Left ventricle myocardium superior (tissue), 1 donor: ENCODE measurements around the gene RABGAP1. TPM values are rescaled to one million over a fixed set of nuclear protein-coding genes. Genes with fewer than 3 reads are reported as not detected.
A peak's percentile ranks its signal among the peaks of the same experiment; 100 is the strongest.

Experiments
- ATAC-seq: fragments of 200-7000 bp; cut with Tn5 transposase; one replicate; pipeline ENCODE4 v1.9.1; 2020; ENCODE audit warnings: mild to moderate bottlenecking, moderate library complexity
- DNase-seq: peaks from one replicate; pipeline ENCODE4 v3.0.0-alpha.2; 2020
- intact Hi-C: fragments of 100-400 bp; cut with micrococcal nuclease; formaldehyde crosslinking; loops from one replicate; pipeline ENCODE4 v1.11.0; 2022
- total RNA-seq: library from RNA; stranded (reverse); fragmentation: NEBNext Ultra II Directional; extraction: Animal tissue kit (Norgen Biotek cat#: 25700); gene quantifications from one replicate; pipeline ENCODE4 v1.2.1, GENCODE V29; 2021
- donor health status: DM: no; HTN: yes; CAD: no; lungs with severe emphysema.

The RABGAP1 gene
- total RNA-seq, 1 donor from 2014 or later: 47.4 TPM

DNA sequence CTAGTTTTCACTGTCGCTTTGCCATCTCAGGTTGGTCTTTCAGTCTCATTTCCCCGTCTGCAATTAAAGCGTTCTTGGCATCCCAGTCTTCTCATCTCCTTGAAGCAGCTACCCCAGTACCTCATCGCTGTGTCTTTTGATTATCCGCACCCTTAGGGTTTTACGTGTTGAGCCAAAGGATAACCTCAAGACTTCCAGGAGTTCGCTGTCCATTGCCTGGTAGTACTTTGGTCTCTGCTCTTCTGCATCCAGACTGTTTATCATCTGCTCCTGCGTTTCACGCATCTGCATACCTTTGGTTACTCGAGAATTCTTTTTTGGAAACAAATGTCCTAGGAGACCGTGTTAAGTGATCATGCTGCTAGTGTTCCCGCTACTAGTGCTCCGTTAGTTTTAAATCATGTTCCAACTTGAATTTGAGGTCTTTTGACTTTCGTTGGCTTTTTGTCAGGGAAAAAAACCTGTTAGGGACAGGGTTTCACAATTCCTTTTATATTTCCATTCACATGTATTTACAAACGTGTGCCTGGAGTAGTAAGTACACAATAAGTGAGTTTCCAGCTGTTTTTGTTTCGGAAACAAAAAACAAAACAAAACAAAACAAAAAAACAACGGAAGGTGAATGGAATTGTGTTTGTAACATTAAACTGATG lies 888 bp downstream of the RABGAP1 start:
- peak; percentile 9 for ATAC-seq
- intact Hi-C loops: no loop called here
- DNase-seq: no peak

- no peak for ATAC-seq
- intact Hi-C loops: no loop called here
- DNase-seq: no peak
These were observed 4.4 kb downstream of the RABGAP1 start for GRCh38 chr9:122944960-122945888.

DNA sequence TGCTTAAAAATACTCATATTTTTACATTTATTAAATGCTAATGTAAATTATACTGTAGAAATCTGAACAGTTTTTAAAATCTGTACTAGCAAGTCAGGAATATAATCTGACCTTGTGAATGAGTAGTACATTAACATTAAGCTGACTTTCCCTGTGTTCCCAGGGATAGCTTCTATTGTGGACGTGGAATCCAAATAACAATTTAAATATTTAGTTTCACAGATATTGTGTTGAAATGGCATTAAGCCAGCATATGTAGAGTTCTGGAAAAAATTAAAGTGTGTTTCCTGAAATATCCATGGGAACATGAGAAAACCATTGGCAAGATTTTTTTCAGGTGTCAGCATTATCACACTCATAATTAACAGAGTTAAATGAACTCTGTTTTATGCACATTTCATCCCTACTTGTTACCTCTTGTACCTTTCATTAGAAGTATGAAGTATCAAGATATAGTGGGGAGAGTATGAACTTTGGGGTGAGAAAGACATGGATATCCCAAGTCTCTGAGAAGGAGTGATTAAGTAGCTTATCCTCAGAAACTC lies 5.7 kb downstream of the RABGAP1 start:
- no peak for ATAC-seq
- intact Hi-C loops: no loop called here
- DNase-seq: no peak

GRCh38 chr9:122948313-122948712 lies 7.5 kb downstream of the RABGAP1 start:
- ATAC-seq: no peak
- DNase-seq: no peak

DNA sequence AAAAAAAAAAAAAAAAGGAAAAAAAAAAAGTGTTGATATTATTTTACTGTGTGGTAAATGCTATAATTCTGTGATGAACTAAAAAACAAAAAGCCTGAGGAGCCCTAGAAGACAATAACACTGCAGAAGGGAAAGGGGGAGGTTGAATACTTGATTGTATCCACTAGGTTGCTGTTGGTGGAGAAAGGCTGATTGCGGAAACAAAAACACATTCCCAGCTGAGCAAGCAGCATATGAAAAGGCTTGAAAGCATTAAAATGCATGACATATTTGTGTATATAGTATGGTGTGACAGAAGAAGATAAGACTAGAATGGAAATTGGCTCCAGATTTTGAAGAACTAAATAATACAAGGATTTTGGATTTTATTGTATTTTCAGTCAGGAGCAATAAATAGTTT lies 8.9 kb downstream of the RABGAP1 start:
- DNase-seq: no peak
- intact Hi-C loops: no loop called here
- ATAC-seq: no peak

More at GRCh38 chr9:122948313-122948712, 7.5 kb downstream of the RABGAP1 start:
- intact Hi-C loops: no loop called here

- ATAC-seq (no peak), DNase-seq (no peak)
- intact Hi-C loops: no loop called here
These were observed 9.4 kb downstream of the RABGAP1 start for GRCh38 chr9:122950263-122950662.

- ATAC-seq: peak; percentile 53
- intact Hi-C loops: no loop called here
- no peak for DNase-seq
These were observed 10.2 kb downstream of the RABGAP1 start for GRCh38 chr9:122951056-122951455.

- no peak for ATAC-seq
- intact Hi-C loops: no loop called here
- no peak for DNase-seq
These were observed 13.5 kb downstream of the RABGAP1 start for GRCh38 chr9:122954253-122954691.

DNA sequence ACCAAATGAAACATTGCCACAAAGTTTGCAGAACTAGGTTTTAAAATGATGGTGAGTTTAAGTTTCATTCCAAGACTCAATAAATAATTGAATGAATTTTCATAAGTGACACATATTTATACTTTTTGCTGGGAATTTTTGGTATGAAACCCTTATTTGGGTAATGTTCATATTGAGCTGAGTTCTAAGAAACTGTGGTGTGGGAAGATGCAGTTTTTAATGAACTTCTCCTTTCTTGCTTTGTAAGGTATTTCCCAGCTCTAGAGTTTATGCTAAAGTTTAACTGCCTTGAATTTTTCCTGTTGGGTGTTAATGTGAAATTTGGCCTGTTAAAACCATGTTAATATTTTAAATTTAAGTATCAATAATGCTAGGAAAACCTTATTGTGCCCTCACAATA lies 15.1 kb downstream of the RABGAP1 start:
- DNase-seq (no peak), ATAC-seq (no peak)
- intact Hi-C loops: no loop called here

DNA sequence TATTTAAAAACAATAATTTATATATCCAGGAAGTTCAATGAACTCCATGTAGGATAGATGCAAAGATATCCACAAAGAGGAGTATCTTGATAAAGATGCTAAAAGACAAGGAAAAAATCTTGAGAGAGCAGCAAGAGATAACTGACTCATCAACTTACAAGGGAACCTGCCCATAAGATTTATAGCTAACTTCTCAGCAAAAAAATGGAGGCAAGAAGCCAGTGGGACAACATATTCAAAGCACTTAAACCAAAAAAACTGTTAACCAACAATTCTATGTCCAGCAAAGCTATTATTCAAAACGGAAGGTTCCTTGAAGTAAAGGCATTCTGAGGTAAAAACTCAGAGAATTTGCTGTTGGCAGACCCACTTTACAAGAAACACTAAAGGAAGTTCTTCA lies 20.3 kb downstream of the RABGAP1 start:
- ATAC-seq (no peak), DNase-seq (no peak)
- intact Hi-C loops: no loop called here

GRCh38 chr9:122975196-122975595 lies 34.4 kb downstream of the RABGAP1 start:
- ATAC-seq: no peak
- DNase-seq: no peak
- intact Hi-C loops: no loop called here

DNA sequence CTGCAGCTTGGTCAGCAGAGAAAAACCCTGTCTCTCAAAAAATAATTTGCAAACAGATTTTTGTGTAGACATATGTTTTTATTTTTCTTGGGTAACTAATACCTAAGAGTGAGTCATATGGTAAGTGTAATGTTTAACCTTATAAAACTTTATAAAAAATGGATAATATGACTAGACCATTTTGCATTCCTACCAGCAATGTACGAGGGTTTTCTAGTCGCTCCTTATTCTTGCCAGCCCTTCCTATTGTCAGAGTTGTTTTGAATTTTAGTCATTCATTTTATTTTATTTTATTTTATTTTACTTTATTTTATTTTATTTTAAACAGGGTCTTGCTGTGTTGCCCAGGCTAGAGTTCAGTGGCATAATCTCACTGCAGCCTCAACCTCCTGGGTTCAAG lies 37.8 kb downstream of the RABGAP1 start:
- ATAC-seq (no peak), DNase-seq (no peak)
- intact Hi-C loops: no loop called here

- DNase-seq (no peak), ATAC-seq (no peak)
- intact Hi-C loops: no loop called here
These were observed 45.2 kb downstream of the RABGAP1 start for GRCh38 chr9:122986010-122986409.

- no peak for ATAC-seq
- no peak for DNase-seq
- intact Hi-C loops: no loop called here
These were observed 47.3 kb downstream of the RABGAP1 start for GRCh38 chr9:122988141-122988540.

DNA sequence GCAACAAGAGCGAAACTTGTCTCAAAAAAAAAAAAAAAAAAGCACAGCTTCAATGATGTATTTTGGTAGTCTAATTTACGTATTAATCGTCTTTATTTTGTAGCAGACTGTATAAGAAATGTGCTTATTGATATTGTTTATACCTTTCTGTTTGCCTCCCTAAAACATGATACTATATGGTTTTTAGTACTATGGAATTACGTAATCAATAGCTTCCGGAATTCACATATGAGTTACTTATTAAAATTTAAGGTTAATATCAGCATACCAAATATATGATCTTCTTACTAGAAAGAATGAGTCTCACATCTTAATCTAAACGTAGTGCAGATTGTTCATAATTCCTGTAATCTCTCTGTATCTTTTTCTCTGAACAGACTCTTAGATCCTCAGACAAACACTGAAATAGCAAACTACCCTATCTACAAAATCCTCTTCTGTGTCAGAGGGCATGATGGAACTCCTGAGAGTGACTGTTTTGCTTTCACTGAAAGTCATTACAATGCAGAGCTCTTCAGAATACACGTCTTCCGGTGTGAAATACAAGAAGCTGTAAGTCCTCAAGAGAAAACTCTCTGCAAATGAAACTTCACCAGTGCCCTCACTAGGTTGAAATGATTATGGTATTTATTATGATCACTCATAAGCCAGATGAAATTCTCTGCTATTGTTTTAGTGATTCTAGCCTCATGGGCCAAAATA lies 48.3 kb downstream of the RABGAP1 start:
- ATAC-seq: no peak
- DNase-seq: no peak
- intact Hi-C loops: no loop called here

DNA sequence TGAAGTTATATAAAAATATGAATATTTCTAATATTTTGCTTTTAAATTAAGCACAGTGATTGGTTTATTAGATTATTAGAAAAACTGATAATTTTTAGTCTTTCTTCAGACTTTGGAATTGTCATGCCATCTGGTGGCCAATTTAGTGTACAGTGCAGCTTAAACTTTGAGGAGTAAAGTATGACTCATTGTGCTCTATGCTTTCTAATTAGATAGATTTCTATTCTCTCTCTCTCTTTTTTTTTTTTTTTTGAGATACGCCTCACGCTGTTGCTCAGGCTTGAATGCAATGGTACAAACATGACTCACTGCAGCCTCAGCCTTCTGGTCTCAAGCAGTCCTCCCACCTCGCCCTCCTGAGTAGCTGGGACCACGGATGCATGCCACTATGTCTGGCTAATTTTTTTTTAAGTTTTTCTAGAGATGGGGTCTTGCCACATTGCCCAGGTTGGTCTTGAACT lies 50.6 kb downstream of the RABGAP1 start:
- intact Hi-C loops: no loop called here
- no peak for DNase-seq
- peak; percentile 41 for ATAC-seq

GRCh38 chr9:122996586-122996985 lies 55.8 kb downstream of the RABGAP1 start:
- DNase-seq (no peak), ATAC-seq (no peak)
- intact Hi-C loops: no loop called here

GRCh38 chr9:122998448-122998847 lies 57.6 kb downstream of the RABGAP1 start:
- no peak for DNase-seq
- intact Hi-C loops: no loop called here
- ATAC-seq: no peak

DNA sequence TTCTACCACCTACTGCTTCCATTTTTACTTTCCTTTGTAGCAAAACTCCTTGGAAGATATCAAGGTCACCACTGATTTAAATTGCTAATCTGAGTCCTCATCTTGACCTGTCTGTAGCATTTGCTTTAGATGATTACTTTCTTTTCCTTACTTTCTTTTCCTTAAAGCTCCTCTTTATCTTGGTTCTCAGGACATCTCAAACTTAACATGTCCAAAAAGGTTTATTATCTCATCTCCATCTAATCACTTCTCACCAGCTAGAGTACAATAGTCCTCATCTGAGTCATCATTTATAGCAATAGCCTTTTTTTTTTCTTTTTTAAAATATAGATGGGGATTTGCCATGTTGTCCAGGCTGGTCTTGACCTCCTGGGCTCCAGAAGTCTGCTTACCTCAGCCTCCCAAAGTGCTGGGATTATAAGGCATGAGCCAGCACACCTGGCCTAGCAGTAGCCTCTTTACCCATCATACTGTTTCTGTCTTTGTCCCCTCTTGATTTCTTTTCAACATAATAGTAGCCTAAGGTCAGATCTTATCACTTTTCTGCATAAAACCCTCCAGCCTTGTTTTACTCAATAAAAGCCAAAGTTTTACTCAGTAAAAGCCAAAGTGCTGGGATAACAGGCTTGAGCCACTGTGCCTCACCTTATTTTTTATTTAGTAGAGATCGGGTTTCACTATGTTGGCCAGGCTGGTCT lies 59.7 kb downstream of the RABGAP1 start:
- intact Hi-C loops: no loop called here
- DNase-seq: no peak
- ATAC-seq: no peak
